DND-41 (cell line): ENCODE results near the gene GAA.

ENCODE experiments used
- ATAC-seq: fragments of 200-7000 bp; cut with Tn5 transposase; 3 replicates; pipeline ENCODE4 v1.9.1; 2021; ENCODE audit warnings: low read depth; ENCODE audit not compliant: insufficient read depth
- DNase-seq: peaks from one replicate; pipeline ENCODE4 v3.0.0-alpha.2; 2020
- H2AFZ ChIP-seq: 2 replicates; pipeline ENCODE4 v1.6.0; 2012; ENCODE audit warnings: low read depth, low read length
- H3K27ac ChIP-seq: 2 replicates; pipeline ENCODE4 v1.5.1; 2012; ENCODE audit warnings: low read length, inconsistent platforms
- H3K27me3 ChIP-seq: fragments of 200-600 bp; sonication (generic); 2 replicates; pipeline ENCODE4 v1.6.0; 2012; ENCODE audit warnings: low read length, mild to moderate bottlenecking, inconsistent platforms; ENCODE audit not compliant: insufficient read depth, poor library complexity
- H3K36me3 ChIP-seq: 2 replicates; pipeline ENCODE4 v1.5.1; 2012; ENCODE audit warnings: low read length, inconsistent platforms; ENCODE audit not compliant: insufficient read depth
- H3K4me1 ChIP-seq: 2 replicates; pipeline ENCODE4 v1.5.1; 2012; ENCODE audit warnings: mild to moderate bottlenecking, low read length; ENCODE audit not compliant: insufficient read depth
- H3K4me2 ChIP-seq: 2 replicates; pipeline ENCODE4 v1.6.0; 2012; ENCODE audit warnings: mild to moderate bottlenecking, moderate library complexity, low read length, inconsistent platforms; ENCODE audit not compliant: insufficient read depth
- H3K4me3 ChIP-seq, 2 experiments: fragments of 200-600 bp in 1 of 2; shearing (Covaris generic) in 1 of 2; 2 replicates each; pipeline ENCODE4 v1.5.1; 2012 to 2016; ENCODE audit warnings: inconsistent platforms in 2 of 2, low read length in 2 of 2, mild to moderate bottlenecking in 2 of 2, low read depth in 1 of 2, moderate library complexity in 1 of 2
- H3K79me2 ChIP-seq: 2 replicates; pipeline ENCODE4 v1.6.0; 2012; ENCODE audit warnings: low read length, inconsistent platforms; ENCODE audit not compliant: insufficient read depth
- H3K9ac ChIP-seq: 2 replicates; pipeline ENCODE4 v1.6.0; 2012; ENCODE audit warnings: low read depth, mild to moderate bottlenecking, inconsistent platforms, low read length, moderate library complexity
- H3K9me3 ChIP-seq: 2 replicates; pipeline ENCODE4 v1.5.1; 2012; ENCODE audit warnings: low read length, moderate library complexity, mild to moderate bottlenecking, inconsistent platforms; ENCODE audit not compliant: insufficient read depth, severe bottlenecking
- H4K20me1 ChIP-seq: 2 replicates; pipeline ENCODE4 v1.6.0; 2012; ENCODE audit warnings: low read length; ENCODE audit not compliant: insufficient read depth
- EZH2 ChIP-seq: IDR thresholded peaks from 3 replicates; pipeline ENCODE4 v1.6.1; 2012; ENCODE audit warnings: borderline replicate concordance, low read depth, mild to moderate bottlenecking, moderate library complexity, low read length, inconsistent platforms; ENCODE audit not compliant: severe bottlenecking
- TF ChIP-seq, protein P1 (sequence below): IDR thresholded peaks from 2 replicates; pipeline ENCODE4 v1.5.1; 2012; ENCODE audit warnings: borderline replicate concordance, low read length, moderate library complexity, mild to moderate bottlenecking; ENCODE audit not compliant: poor library complexity, severe bottlenecking; ENCODE audit errors: extremely low read depth

GAA gene

GRCh38 chr17:80109713-80110446 is 8.5 kb downstream of the GAA start:
- Histone ChIP-seq H3K4me2 (no peak overlapping the region), H3K79me2 (no peaks in the 10 kb centered on the region), H2AFZ (no peak overlapping the region), H3K4me1 (peaks cover under 1% of the 10 kb centered on the region; the same call in 1 of the 2 replicates), H4K20me1 (no peaks in the 10 kb centered on the region), H3K27ac (no peak overlapping the region), H3K9me3 (no peaks in the 10 kb centered on the region), H3K27me3 (no peaks in the 10 kb centered on the region), H3K4me3 (no peak overlapping the region), H3K36me3 (no peaks in the 10 kb centered on the region), H3K9ac (no peak overlapping the region)
- DNase-seq (no peak), ATAC-seq (no peak)
- TF ChIP-seq, protein P1, sequence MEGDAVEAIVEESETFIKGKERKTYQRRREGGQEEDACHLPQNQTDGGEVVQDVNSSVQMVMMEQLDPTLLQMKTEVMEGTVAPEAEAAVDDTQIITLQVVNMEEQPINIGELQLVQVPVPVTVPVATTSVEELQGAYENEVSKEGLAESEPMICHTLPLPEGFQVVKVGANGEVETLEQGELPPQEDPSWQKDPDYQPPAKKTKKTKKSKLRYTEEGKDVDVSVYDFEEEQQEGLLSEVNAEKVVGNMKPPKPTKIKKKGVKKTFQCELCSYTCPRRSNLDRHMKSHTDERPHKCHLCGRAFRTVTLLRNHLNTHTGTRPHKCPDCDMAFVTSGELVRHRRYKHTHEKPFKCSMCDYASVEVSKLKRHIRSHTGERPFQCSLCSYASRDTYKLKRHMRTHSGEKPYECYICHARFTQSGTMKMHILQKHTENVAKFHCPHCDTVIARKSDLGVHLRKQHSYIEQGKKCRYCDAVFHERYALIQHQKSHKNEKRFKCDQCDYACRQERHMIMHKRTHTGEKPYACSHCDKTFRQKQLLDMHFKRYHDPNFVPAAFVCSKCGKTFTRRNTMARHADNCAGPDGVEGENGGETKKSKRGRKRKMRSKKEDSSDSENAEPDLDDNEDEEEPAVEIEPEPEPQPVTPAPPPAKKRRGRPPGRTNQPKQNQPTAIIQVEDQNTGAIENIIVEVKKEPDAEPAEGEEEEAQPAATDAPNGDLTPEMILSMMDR, result no peak
- no peak for TF ChIP-seq EZH2

- Histone ChIP-seq H3K27me3 (no peaks in the 10 kb centered on the region), H3K9ac (no peak overlapping the region), H4K20me1 (no peaks in the 10 kb centered on the region), H3K4me1 (peaks cover 6% of the 10 kb centered on the region), H3K4me2 (no peak overlapping the region), H3K79me2 (no peaks in the 10 kb centered on the region), H2AFZ (no peak overlapping the region), H3K9me3 (no peaks in the 10 kb centered on the region), H3K36me3 (no peaks in the 10 kb centered on the region), H3K4me3 (no peak overlapping the region), H3K27ac (no peak overlapping the region)
- no peak for DNase-seq
- ATAC-seq, result no peak
- TF ChIP-seq EZH2, result no peak
- TF ChIP-seq, protein P1, result no peak
These were observed 9.0 kb downstream of the GAA start for GRCh38 chr17:80110447-80110812.

- TF ChIP-seq, protein P1, result no peak
- no peak for TF ChIP-seq EZH2
- Histone ChIP-seq H3K36me3 (no peaks in the 10 kb centered on the region), H3K4me1 (peaks cover 7% of the 10 kb centered on the region), H3K79me2 (no peaks in the 10 kb centered on the region), H3K4me2 (no peak overlapping the region), H4K20me1 (no peaks in the 10 kb centered on the region), H3K9ac (no peak overlapping the region), H3K4me3 (no peak overlapping the region), H3K27me3 (no peaks in the 10 kb centered on the region), H3K27ac (no peak overlapping the region), H2AFZ (no peak overlapping the region), H3K9me3 (no peaks in the 10 kb centered on the region)
- ATAC-seq (no peak), DNase-seq (no peak)
These were observed 9.7 kb downstream of the GAA start for GRCh38 chr17:80110927-80111701.
